ENCODE results near the gene CCDC97.
"Not testable (repeated sequence)": the region's sequence is repeated elsewhere in the genome, so short reads cannot be mapped to it uniquely, and the experiment has no call there.

Gene CCDC97

DNA sequence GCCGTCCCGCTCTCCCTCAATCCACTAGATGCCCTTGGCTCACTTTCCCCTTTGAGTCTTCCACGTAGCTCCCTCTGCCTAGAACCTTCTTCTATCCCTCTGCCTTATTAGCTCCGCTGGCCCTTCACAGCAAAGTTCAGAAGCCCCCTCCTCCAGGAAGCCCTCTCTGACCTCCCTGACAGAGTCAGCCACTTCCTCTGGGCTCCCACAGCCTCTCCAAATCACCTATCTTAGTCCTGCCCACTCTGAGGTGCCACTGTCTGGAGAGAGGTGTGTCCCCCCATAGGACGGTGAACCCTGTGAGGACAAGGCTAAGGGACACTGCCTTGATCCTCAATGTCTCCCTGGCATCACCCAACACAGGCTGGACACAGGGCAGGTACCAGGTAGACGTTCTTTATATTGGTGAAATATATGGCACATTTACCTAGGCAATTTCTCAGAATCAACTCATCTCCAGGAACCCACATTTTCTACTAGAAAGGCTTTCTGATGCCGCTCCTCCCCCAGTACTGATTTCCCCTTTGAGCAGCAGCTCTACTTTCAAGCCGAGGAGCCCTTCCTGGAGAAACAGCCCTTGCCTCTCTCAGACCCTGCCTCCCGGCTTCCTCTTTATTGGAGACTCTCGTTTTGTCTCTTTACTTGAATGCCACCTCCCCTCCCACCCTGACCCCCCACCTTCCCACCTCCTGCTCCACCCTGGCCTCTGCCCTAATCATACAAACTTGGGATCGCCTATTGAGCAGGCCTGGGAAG lies 47.2 kb downstream of the CCDC97 start:
- H3K27ac Mint-ChIP-seq = peak overlapping the region; percentile 93
- no peaks in the 10 kb centered on the region for H3K27me3 Mint-ChIP-seq
- H3K9me3 Mint-ChIP-seq = no peaks in the 10 kb centered on the region
- no peaks in the 10 kb centered on the region for H3K36me3 Mint-ChIP-seq
- H3K4me3 Mint-ChIP-seq = peak overlapping the region; percentile 83
- H3K4me1 Mint-ChIP-seq = peaks cover 50% of the 10 kb centered on the region

DNA sequence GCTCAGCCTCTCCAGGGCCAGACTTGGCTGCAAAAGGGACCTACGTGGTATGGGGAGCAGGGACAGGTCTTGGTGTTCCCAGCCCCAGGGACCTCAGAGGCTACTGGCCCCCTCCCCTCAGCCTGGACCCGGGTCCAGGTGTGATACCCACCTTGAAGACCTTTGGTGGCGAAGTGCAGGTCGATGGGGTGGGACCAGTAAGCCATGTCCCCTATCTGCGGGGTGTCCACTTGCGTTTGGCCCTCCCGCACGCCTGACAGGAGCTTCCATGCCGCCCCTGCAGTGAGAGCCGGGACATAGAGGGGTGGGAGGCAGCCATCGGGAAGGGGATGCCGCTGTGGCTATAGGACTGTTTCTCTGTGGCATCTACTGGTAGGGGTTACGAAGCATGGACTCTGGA lies 47.8 kb downstream of the CCDC97 start:
- H3K27me3 Mint-ChIP-seq = no peaks in the 10 kb centered on the region
- peaks cover 55% of the 10 kb centered on the region for H3K4me1 Mint-ChIP-seq
- H3K27ac Mint-ChIP-seq = peak overlapping the region; percentile 70
- H3K9me3 Mint-ChIP-seq = no peaks in the 10 kb centered on the region
- H3K4me3 Mint-ChIP-seq = peak overlapping the region; percentile 47
- no peaks in the 10 kb centered on the region for H3K36me3 Mint-ChIP-seq

DNA sequence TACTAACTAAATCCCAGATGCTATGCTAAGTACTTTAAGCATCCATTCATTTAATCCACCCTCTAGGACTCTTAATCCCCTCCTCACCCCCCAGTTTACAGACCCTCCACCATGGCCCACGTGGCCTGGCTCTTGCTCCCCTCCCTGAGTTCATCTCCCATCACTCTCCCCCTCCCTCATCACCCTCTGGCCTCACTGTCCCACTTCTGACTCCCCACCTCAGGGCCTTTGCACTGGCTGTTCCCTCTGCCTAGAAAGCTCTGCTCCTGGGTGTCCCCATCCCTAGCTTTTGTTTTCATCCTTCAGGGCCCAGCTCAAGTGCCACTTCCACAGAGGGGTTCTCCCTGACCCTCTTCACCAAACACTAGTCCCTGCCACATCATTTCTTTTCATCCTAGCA lies 49.8 kb downstream of the CCDC97 start:
- no peaks in the 10 kb centered on the region for H3K27me3 Mint-ChIP-seq
- no peaks in the 10 kb centered on the region for H3K9me3 Mint-ChIP-seq
- H3K36me3 Mint-ChIP-seq = no peaks in the 10 kb centered on the region
- H3K27ac Mint-ChIP-seq = peak overlapping the region; percentile 65
- H3K4me1 Mint-ChIP-seq = peaks cover 67% of the 10 kb centered on the region
- no peak overlapping the region for H3K4me3 Mint-ChIP-seq

DNA sequence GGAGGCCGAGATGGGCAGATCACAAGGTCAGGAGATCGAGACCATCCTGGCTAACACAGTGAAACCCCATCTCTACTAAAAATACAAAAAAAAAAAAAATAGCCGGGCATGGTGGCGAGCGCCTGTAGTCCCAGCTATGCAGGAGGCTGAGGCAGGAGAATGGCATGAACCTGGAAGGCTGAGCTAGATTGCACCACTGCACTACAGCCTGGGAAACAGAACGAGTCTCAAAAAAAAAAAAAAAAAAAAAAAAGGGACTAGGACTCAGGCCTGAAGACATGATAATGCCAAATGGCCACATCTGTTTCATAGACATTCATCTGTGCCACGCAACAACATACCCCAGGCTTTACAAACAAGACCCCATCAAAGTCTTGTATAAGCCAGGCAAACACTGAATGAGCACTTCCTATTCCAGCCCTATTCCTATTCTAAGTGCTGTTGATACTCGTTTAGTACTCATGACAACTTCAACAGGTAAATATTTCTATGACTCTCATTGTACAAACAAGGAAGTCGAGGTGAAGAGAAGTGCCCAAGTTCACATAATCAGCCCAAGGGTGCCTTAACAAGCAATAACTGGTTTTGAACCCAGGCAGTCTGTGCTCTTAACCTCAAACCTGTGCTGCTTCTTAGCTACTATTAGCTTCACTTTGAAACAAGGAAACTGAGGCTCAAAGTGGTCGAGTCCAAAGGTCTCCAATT lies 52.3 kb downstream of the CCDC97 start:
- Mint-ChIP-seq H3K4me1 (peaks cover 51% of the 10 kb centered on the region), H3K27ac (peak overlapping the region; percentile 100), H3K36me3 (peaks cover 3% of the 10 kb centered on the region), H3K27me3 (no peaks in the 10 kb centered on the region), H3K9me3 (no peaks in the 10 kb centered on the region), H3K4me3 (peak overlapping the region; percentile 97)

DNA sequence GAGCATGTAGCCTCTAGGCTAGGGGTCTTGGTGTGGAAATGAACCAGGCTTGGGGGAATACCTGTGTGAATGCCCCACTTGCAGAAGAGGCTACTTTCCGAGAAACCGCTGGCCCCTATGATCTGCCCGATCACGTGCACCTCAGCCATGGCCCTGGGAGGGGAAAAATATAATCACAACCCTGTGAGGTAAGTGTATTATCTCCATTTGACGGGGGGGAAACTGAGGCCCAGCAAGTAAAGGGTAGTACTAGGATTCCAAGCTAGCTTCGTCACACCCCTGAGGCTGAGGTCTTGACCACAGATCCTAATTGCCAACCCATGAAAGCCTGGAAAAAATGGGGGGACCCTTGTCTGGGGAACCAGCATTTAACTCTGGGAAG lies 53.4 kb downstream of the CCDC97 start:
- no peaks in the 10 kb centered on the region for H3K27me3 Mint-ChIP-seq
- H3K4me1 Mint-ChIP-seq = peaks cover 40% of the 10 kb centered on the region
- H3K27ac Mint-ChIP-seq = peak overlapping the region; percentile 100
- H3K36me3 Mint-ChIP-seq = peaks cover 3% of the 10 kb centered on the region
- H3K4me3 Mint-ChIP-seq = peak overlapping the region; percentile 97
- no peaks in the 10 kb centered on the region for H3K9me3 Mint-ChIP-seq

DNA sequence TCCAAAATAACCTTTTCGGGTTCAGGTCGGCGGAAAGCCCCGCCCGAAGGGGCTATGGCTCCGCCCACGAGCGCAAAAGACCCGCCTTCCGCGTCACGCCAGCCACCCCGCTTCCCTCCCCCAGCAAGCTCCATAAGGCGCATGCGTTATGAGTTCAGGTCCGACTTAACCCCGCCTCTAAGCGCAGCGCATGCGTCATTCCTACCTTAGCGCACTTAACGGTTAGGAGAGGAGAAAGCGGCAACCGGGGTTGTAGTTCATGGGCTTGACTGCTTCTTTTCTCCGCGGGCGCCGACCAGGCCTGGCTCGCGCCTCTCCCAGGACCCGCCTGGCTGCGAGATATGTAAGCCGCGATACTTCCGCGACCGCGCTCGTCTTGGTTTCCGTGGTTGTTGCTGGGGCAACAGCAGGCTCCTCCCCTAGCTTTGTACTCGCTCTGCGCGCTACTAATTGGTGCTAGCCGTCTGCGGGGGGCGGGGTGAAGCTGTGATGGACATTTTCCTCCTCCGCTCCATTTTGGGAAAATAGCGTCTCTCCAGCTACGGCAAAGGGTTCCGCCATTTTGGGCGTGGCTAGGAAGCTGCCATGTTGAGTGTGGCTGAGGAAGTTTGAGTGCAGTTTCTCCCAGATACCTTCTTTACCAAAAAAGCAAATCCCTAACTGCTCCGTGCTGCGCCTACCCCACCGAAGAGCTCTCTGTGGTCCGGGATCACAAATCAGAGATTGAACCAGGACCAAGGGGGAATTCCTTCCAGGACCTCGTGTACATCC lies 54.0 kb downstream of the CCDC97 start, which contains the start of gene B9D2:
B9D2 (minus strand) TSS at position 397 of the 771 bp plus-strand sequence. CDS start 630 bp downstream, outside the sequence.
- no peaks in the 10 kb centered on the region for H3K27me3 Mint-ChIP-seq
- no peaks in the 10 kb centered on the region for H3K9me3 Mint-ChIP-seq
- peak within 1 kb of the TSS; percentile 97 for H3K4me3 Mint-ChIP-seq
- peaks cover 37% of the 10 kb centered on the region for H3K4me1 Mint-ChIP-seq
- H3K36me3 Mint-ChIP-seq = peaks cover 3% of the 10 kb centered on the region
- peak within 1 kb of the TSS; percentile 100 for H3K27ac Mint-ChIP-seq

DNA sequence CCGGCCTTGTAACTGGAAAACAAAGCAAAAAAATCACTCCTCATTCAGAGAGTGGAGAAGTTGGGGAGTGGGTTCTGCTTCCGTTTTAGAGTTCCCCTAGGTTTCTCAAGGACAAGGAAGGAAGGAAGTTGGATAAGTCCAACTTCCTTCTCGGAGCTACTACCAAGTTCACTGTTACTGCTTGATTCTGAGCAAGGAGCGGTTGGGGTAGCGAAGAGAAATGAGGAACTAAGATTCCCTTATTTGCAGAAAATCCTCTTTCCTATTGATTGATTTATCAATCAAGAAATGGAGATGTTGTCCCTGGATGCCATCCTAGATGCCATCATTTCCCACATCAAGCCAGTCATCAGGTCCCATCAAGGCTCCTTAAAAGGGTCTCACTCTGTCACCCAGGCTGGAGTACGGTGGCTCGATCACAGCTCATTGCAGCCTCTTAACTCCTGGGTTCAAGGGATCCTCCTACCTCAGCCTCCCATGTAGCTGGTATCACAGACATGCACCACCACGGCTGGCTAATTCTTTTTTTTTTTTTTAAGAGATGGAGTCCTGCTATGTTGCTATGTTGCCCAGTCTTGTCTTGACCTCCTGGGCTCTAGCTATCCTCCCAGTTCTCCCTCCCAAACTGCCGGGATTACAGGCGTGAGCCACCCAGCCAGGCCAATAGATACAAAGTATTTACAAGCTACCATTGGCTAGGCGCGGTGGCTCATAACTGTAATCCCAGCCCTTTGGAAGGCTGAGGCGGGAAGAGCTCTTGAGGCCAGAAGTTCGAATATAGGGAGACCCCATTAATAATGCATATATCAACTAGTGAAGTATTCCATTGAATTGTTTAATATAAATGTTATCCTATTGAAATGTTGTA lies 54.8 kb downstream of the CCDC97 start:
- peaks cover 36% of the 10 kb centered on the region for H3K4me1 Mint-ChIP-seq
- H3K27me3 Mint-ChIP-seq = no peaks in the 10 kb centered on the region
- peak overlapping the region; percentile 100 for H3K27ac Mint-ChIP-seq
- no peaks in the 10 kb centered on the region for H3K9me3 Mint-ChIP-seq
- H3K4me3 Mint-ChIP-seq = peak overlapping the region; percentile 97
- peaks cover 3% of the 10 kb centered on the region for H3K36me3 Mint-ChIP-seq

DNA sequence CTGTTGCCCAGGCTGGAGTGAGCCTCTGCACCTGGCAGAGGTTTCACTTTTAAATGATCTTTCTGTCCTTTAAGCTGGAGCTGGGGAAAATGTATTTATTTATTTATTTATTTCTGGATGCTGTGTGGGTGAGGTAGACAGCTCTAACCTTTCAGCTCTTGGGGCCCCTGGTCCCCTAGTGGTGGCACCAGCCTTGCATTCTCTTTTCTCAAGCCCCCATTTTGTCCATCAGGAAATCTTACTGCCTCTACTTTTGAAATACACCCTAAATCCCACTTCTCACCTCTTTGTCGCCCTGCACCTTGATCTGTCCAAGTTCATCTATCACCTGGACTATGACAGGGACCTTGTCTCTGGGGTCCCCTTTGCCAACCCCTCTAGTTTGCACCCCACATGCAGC lies 56.1 kb downstream of the CCDC97 start:
- Mint-ChIP-seq H3K27ac (no peak overlapping the region), H3K27me3 (no peaks in the 10 kb centered on the region), H3K36me3 (peaks cover 3% of the 10 kb centered on the region), H3K4me1 (peaks cover 31% of the 10 kb centered on the region), H3K4me3 (peak overlapping the region; percentile 47), H3K9me3 (no peaks in the 10 kb centered on the region)

DNA sequence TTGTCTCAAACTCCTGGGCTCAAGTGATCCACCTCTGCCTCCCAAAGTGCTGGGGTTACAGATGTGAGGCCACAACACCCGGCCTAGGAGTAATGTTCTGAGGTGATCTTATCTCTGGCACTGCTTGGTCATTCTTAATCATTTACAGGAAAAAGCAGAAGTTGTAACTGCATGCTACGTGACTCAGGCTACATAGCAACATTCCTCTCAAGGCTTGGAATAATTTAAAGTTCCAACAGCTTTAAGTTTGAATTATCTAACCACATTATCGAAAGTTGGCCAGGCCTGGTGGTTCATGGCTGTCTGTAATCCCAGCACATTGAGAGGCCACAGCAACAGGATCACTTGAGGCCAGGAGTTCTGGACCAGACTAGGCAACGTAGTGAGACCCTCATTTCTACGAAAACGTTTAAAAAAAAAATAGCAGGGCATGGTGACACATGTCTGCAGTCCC lies 57.9 kb downstream of the CCDC97 start:
- Mint-ChIP-seq H3K4me1 (peaks cover 24% of the 10 kb centered on the region), H3K36me3 (peaks cover 3% of the 10 kb centered on the region), H3K27me3 (no peaks in the 10 kb centered on the region), H3K27ac (no peak overlapping the region), H3K9me3 (no peaks in the 10 kb centered on the region), H3K4me3 (no peak overlapping the region)

DNA sequence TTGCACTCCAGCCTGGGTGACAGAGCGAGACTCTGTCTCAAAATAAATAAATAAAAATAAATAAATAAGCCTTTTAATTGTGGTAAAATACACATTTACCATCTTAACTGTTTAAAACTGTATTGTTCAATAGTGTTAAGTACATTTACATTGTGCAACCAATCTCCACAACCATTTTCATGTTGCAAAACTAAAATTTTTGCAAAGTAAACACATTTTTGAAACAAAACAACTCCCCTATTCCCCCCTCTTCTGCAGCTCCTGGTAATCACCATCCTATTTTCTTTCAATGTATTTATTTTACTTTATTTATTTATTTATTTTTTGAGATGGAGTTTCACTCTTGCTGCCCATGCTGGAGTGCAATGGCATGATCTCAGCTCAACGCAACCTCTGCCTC lies 59.8 kb downstream of the CCDC97 start:
- H3K4me1 Mint-ChIP-seq = peaks cover 9% of the 10 kb centered on the region
- no peak overlapping the region for H3K4me3 Mint-ChIP-seq
- no peaks in the 10 kb centered on the region for H3K27me3 Mint-ChIP-seq
- peaks cover 3% of the 10 kb centered on the region for H3K36me3 Mint-ChIP-seq
- H3K27ac Mint-ChIP-seq = no peak overlapping the region
- H3K9me3 Mint-ChIP-seq = no peaks in the 10 kb centered on the region

DNA sequence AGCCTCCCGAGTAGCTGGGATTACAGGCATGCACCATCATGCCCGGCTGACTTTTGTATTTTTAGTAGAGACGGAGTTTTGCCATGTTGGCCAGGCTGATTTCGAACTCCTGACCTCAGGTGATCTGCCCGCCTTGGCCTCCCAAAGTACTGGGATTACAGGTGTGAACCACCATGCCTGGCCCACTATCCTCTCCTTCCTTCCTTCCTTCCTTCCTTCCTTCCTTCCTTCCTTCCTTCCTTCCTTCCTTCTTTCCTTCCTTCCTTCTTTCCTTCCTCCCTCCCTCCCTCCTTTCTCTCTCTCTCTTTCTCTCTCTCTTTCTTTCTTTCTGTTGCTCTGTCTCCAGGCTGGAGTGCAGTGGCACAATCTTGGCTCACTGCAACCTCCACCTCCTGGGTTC lies 61.1 kb downstream of the CCDC97 start:
- H3K27ac Mint-ChIP-seq, H3K36me3 Mint-ChIP-seq, H3K27me3 Mint-ChIP-seq, H3K4me3 Mint-ChIP-seq, H3K9me3 Mint-ChIP-seq: not testable (repeated sequence)
- peaks cover 11% of the 10 kb centered on the region for H3K4me1 Mint-ChIP-seq

DNA sequence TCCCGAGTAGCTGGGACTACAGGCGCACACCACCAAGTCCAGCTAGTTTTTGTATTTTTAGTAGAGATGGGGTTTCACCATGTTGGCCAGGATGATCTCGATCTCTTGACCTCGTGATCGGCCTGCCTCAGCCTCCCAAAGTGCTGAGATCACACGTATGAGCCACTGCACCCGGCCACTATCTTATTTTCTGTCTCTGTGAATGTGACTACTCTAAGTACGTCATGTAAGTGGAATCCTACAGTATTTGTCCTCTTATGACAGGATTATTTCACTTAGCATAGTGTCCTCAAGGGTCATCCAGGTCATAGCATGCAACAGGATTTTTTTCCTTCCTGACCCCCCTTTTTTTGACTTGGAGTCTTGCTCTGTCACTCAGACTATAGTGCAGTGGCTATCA lies 61.6 kb downstream of the CCDC97 start:
- no peaks in the 10 kb centered on the region for H3K9me3 Mint-ChIP-seq
- H3K27ac Mint-ChIP-seq = no peak overlapping the region
- H3K4me1 Mint-ChIP-seq = peaks cover 9% of the 10 kb centered on the region
- H3K4me3 Mint-ChIP-seq = no peak overlapping the region
- no peaks in the 10 kb centered on the region for H3K27me3 Mint-ChIP-seq
- H3K36me3 Mint-ChIP-seq = no peaks in the 10 kb centered on the region

DNA sequence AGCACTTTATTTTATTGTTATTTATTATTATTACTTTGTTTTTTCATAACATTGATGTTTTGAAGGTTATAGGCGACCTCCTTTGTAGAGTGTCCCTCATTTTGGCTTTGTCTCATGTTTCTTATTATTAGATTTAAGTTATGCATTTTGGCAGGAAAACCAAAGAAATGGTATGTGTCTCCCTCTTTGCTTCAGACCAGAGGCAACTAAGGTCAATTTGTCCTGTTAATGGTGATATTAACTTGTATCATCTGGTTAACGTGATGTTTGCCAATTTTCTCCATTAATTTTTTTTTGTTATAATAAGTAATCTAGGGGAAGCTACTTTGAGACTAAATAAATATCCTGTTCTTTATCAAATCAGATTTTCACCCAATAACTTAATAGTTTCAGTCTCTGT lies 62.5 kb downstream of the CCDC97 start:
- peaks cover 15% of the 10 kb centered on the region for H3K4me1 Mint-ChIP-seq
- no peaks in the 10 kb centered on the region for H3K9me3 Mint-ChIP-seq
- H3K4me3 Mint-ChIP-seq = no peak overlapping the region
- H3K36me3 Mint-ChIP-seq = no peaks in the 10 kb centered on the region
- no peak overlapping the region for H3K27ac Mint-ChIP-seq
- H3K27me3 Mint-ChIP-seq = no peaks in the 10 kb centered on the region

DNA sequence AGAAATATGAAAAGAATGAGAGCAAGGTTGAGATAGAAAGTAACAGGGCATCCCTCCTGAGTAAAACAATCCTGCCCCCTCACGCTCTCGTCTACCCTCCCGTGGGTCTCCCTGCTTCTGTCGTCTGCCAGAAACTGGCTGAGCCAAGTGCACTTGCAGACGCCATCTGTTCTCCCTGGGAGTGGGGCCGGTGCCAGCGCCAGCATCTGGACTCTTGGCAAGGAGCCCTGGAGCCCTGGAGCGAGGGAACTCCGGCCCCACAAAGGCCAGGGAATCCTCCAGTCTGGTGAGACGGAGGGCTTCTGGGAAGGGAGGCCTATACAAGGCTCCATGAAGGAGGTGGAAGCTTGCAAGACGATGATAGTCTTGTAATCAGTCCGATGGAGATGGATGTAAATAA lies 64.0 kb downstream of the CCDC97 start:
- H3K36me3 Mint-ChIP-seq = no peaks in the 10 kb centered on the region
- H3K27me3 Mint-ChIP-seq = no peaks in the 10 kb centered on the region
- H3K4me1 Mint-ChIP-seq = peaks cover 19% of the 10 kb centered on the region
- no peak overlapping the region for H3K4me3 Mint-ChIP-seq
- H3K9me3 Mint-ChIP-seq = no peaks in the 10 kb centered on the region
- H3K27ac Mint-ChIP-seq = no peak overlapping the region
